Measurements from ENCODE around the gene ZFPM1. TPM values are rescaled to one million over a fixed set of nuclear protein-coding genes. Genes with fewer than 3 reads are reported as not detected.

Gene ZFPM1
- total RNA-seq, 1 donor from 2014 or later, result 5.7 TPM

DNA sequence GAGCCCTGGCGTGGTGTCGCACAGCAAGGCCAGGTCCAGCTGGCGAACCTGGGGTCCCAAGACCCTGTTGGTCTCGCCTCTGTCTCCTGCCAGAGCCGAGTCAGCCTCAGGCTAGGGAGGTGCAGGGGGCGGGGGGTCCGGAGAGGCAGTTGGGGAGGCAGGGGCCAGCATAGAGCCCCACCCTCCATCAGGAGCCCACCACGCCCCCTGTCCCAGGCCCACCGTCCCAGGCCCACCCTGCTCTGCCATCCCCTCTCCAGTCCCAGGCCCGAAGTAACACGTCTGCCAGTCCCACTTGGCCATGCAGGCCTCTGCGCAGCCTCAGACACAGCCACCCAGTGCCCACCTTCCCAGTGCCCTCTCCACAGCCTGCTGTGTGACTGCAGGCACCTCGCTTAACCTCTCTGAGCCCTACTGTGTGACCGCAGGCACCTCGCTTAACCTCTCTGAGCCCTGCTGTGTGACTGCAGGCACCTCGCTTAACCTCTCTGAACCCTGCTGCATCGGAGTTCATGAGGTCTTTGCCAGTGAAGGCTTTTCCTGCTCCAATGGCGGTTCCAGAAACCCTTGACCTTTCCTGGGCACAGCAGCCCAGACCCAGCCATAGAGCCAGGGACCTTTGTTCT, 41.0 kb upstream of the ZFPM1 start:
- intact Hi-C loops (cut with micrococcal nuclease), result no loop called here
- TF ChIP-seq CTCF (IDR thresholded peaks at IDR 0.05; ENCODE audit: borderline replicate concordance), result no peak
- Histone ChIP-seq H3K36me3 (no peaks in the 10 kb centered on the region), H3K9me3 (replicated peaks) (no peaks in the 10 kb centered on the region), H3K4me1 (no peaks in the 10 kb centered on the region), H3K4me3 (no peak overlapping the region), H3K27ac (replicated peaks) (no peak overlapping the region), H3K27me3 (ENCODE audit: low read depth) (peaks cover 11% of the 10 kb centered on the region)
- DNase-seq, result no peak

- intact Hi-C loops (cut with micrococcal nuclease), result no loop called here
- no peaks in the 10 kb centered on the region for H3K4me1 ChIP-seq
- no peak for TF ChIP-seq CTCF (IDR thresholded peaks at IDR 0.05; ENCODE audit: borderline replicate concordance)
- no peak overlapping the region for H3K27ac ChIP-seq (replicated peaks)
- no peaks in the 10 kb centered on the region for H3K9me3 ChIP-seq (replicated peaks)
- no peaks in the 10 kb centered on the region for H3K36me3 ChIP-seq
- H3K4me3 ChIP-seq, result no peak overlapping the region
- H3K27me3 ChIP-seq (ENCODE audit: low read depth), result peaks cover 9% of the 10 kb centered on the region
- no peak for DNase-seq
Observed at GRCh38 chr16:88412766-88413165, 40.3 kb upstream of the ZFPM1 start.

GRCh38 chr16:88413231-88413630, 39.8 kb upstream of the ZFPM1 start:
- intact Hi-C loops (cut with micrococcal nuclease), result no loop called here
- Histone ChIP-seq H3K27me3 (ENCODE audit: low read depth) (peaks cover 13% of the 10 kb centered on the region), H3K27ac (replicated peaks) (no peak overlapping the region), H3K9me3 (replicated peaks) (no peaks in the 10 kb centered on the region), H3K4me1 (no peaks in the 10 kb centered on the region), H3K36me3 (no peaks in the 10 kb centered on the region), H3K4me3 (no peak overlapping the region)
- DNase-seq, result no peak
- no peak for TF ChIP-seq CTCF (IDR thresholded peaks at IDR 0.05; ENCODE audit: borderline replicate concordance)

DNA sequence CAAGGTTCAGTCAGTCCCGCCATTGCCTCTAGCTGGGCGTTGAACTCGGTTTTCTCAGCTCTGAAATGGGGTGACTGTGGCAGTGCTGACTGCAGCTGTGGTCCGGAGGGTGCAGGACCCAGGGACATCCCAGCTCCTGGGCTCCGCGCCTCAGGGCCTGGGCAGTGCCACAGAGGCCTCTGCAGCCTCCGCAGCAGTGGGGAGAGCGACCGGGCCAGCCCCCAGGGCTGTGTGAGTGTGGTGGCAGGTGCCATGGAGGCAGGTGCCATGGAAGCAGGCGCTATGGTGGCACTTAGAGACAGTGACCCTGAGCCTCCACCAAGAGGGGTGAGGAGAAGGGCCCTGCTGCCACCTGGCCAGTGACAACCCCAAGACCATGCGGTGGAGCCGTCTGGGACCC, 39.4 kb upstream of the ZFPM1 start:
- intact Hi-C loops (cut with micrococcal nuclease), result no loop called here
- Histone ChIP-seq H3K9me3 (replicated peaks) (no peaks in the 10 kb centered on the region), H3K4me1 (no peaks in the 10 kb centered on the region), H3K4me3 (no peak overlapping the region), H3K27ac (replicated peaks) (no peak overlapping the region), H3K27me3 (ENCODE audit: low read depth) (peaks cover 15% of the 10 kb centered on the region), H3K36me3 (no peaks in the 10 kb centered on the region)
- no peak for TF ChIP-seq CTCF (IDR thresholded peaks at IDR 0.05; ENCODE audit: borderline replicate concordance)
- DNase-seq, result no peak

DNA sequence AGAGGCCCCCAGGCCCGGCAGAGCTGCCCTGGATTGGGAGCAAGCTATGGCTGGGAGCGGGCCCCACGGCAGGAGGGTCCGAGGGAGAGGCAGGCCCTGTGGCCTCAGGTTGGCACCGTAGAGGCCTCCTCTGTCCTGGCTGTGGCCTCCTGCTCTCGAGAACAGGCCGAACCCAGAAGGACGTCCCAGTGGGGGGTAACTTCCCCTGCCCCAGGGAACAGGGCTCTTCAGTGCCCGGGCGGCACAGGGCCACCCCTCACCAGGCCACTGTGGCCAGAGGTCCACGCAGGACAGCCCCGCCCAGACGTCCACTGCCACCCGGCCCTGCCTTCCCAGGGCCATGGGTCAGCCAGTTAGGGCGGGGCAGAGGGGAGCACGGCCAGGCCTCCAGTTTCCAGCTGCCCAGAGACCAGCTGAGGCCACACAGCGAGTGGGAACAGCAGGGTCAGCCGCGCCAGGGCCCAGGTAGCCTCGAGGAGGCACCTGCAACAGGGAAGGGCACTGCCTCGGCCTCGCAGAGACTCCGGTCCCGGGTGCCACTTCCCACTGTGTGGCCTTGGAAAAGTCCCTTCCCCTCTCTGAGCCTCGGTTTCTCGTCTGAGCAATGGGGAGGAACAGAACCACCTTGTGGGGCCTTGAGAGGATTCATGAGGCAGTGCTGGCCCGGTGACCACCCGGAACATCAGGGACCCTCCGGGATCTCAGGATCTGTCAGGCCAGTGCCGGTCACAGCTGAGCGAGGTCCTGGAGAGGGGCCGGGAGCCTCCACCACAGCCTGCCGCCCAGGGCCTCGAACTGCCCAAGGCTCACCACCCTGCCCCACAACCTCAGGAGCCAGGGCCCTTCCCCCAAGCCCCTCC, 38.3 kb upstream of the ZFPM1 start:
- intact Hi-C loops (cut with micrococcal nuclease), result no loop called here
- Histone ChIP-seq H3K4me3 (no peak overlapping the region), H3K9me3 (replicated peaks) (no peaks in the 10 kb centered on the region)

More for the DNA sequence above, 38.3 kb upstream of the ZFPM1 start:
- H3K27me3 ChIP-seq (ENCODE audit: low read depth), result peaks cover 26% of the 10 kb centered on the region
- no peaks in the 10 kb centered on the region for H3K36me3 ChIP-seq
- H3K27ac ChIP-seq (replicated peaks), result no peak overlapping the region
- TF ChIP-seq CTCF (IDR thresholded peaks at IDR 0.05; ENCODE audit: borderline replicate concordance), result no peak
- DNase-seq, result no peak
- no peaks in the 10 kb centered on the region for H3K4me1 ChIP-seq
